Measurements from ENCODE around the gene ZNF567. TPM values are rescaled to one million over a fixed set of nuclear protein-coding genes. Genes with fewer than 3 reads are reported as not detected.

Gene ZNF567
- total RNA-seq, 4 donors from 2014 or later = 5.3 to 18.2 (median 8.7) TPM

- Histone ChIP-seq H3K27ac (no peak overlapping the region), H3K9me3 (peaks cover 0 to 29% (median 0%) of the 10 kb centered on the region in 4 donors), H3K27me3 (no peaks in the 10 kb centered on the region), H3K4me3 (no peak overlapping the region), H3K36me3 (peaks cover 0 to 16% (median 0%) of the 10 kb centered on the region in 3 donors), H3K4me1 (peaks cover 0 to 6% (median 0%) of the 10 kb centered on the region in 4 donors)
- DNase-seq = no peak
- no peak for TF ChIP-seq CTCF (IDR thresholded peaks at IDR 0.05)
- TF ChIP-seq POLR2A (IDR thresholded peaks at IDR 0.05) = no peak
Observed at GRCh38 chr19:36668646-36669045, 18.8 kb upstream of the ZNF567 start.

- Histone ChIP-seq H3K4me1 (no peaks in the 10 kb centered on the region), H3K27ac (no peak overlapping the region), H3K36me3 (peaks cover 0 to 3% (median 0%) of the 10 kb centered on the region in 3 donors), H3K9me3 (peaks cover 0 to 18% (median 0%) of the 10 kb centered on the region in 4 donors), H3K4me3 (no peak overlapping the region), H3K27me3 (no peaks in the 10 kb centered on the region)
- DNase-seq = no peak
- TF ChIP-seq POLR2A (IDR thresholded peaks at IDR 0.05) (no peak), CTCF (IDR thresholded peaks at IDR 0.05) (no peak)
Observed at GRCh38 chr19:36672368-36672767, 15.0 kb upstream of the ZNF567 start.

GRCh38 chr19:36674201-36674600 lies 13.2 kb upstream of the ZNF567 start:
- Histone ChIP-seq H3K4me3 (no peak overlapping the region), H3K9me3 (peaks cover 0 to 26% (median 4%) of the 10 kb centered on the region in 4 donors), H3K27me3 (no peaks in the 10 kb centered on the region), H3K4me1 (no peaks in the 10 kb centered on the region), H3K27ac (no peak overlapping the region), H3K36me3 (peaks cover 0 to 20% (median 0%) of the 10 kb centered on the region in 3 donors)
- TF ChIP-seq POLR2A (IDR thresholded peaks at IDR 0.05) = no peak
- TF ChIP-seq CTCF (IDR thresholded peaks at IDR 0.05) = no peak
- no peak for DNase-seq

- no peak overlapping the region for H3K27ac ChIP-seq
- H3K27me3 ChIP-seq = no peaks in the 10 kb centered on the region
- H3K4me1 ChIP-seq = no peaks in the 10 kb centered on the region
- no peak overlapping the region for H3K4me3 ChIP-seq
- peaks cover 0 to 30% (median 0%) of the 10 kb centered on the region in 3 donors for H3K36me3 ChIP-seq
- DNase-seq = no peak
- TF ChIP-seq CTCF (IDR thresholded peaks at IDR 0.05) (no peak), POLR2A (IDR thresholded peaks at IDR 0.05) (no peak)
- H3K9me3 ChIP-seq = peaks cover 0 to 18% (median 4%) of the 10 kb centered on the region in 4 donors
Observed at GRCh38 chr19:36679455-36679854, 8.0 kb upstream of the ZNF567 start.

GRCh38 chr19:36685835-36686234 lies 1.6 kb upstream of the ZNF567 start:
- peaks cover 0 to 14% (median 0%) of the 10 kb centered on the region in 4 donors for H3K9me3 ChIP-seq
- peaks cover 0 to 19% (median 8%) of the 10 kb centered on the region in 4 donors for H3K4me1 ChIP-seq
- no peak for DNase-seq
- H3K27ac ChIP-seq = no peak overlapping the region
- H3K4me3 ChIP-seq = no peak overlapping the region
- TF ChIP-seq POLR2A (IDR thresholded peaks at IDR 0.05) (no peak), CTCF (IDR thresholded peaks at IDR 0.05) (no peak)
- H3K27me3 ChIP-seq = no peaks in the 10 kb centered on the region
- H3K36me3 ChIP-seq = peaks cover 0 to 22% (median 0%) of the 10 kb centered on the region in 3 donors

Data from Peyer's patch (tissue), 4 donors.